ENCODE results near the gene KRTAP5-5. TPM values are rescaled to one million over a fixed set of nuclear protein-coding genes. Genes with fewer than 3 reads are reported as not detected.

The KRTAP5-5 gene
- total and polyA plus RNA-seq, 2 of the 8 experiments (the other 6 are each of a cell fraction or from before 2014, with no cell fraction given) = 0.09 TPM; not detected in 1

GRCh38 chr11:1638344-1638743 is 8.8 kb downstream of the KRTAP5-5 start (continued):
- TF ChIP-seq CHD7 (IDR thresholded peaks at IDR 0.05; ENCODE audit: insufficient replicate concordance, low read length) = no peak
- TF ChIP-seq SIN3A (conservative IDR thresholded peaks at IDR 0.05 in 1 of 2, IDR thresholded peaks at IDR 0.05 in 1 of 2; ENCODE audit: low read depth in 1 of 2, low read length in 2 of 2) = no peak
- no peak for TF ChIP-seq KDM1A (IDR thresholded peaks at IDR 0.05; ENCODE audit: borderline replicate concordance, low read length)
- no peak for TF ChIP-seq CBX8 (IDR thresholded peaks at IDR 0.05; ENCODE audit: borderline replicate concordance, low read depth, low read length)
- TF ChIP-seq GABPA (IDR thresholded peaks at IDR 0.05; ENCODE audit: borderline replicate concordance, insufficient read depth, low read length) = no peak
